CD4-positive, alpha-beta T cell treated with Interleukin-15 for 4 hours (primary cell): ENCODE data around the gene PRR5L.

Experiments
- DNase-seq: peaks from one replicate; pipeline ENCODE4 v3.0.0-alpha.2; 2020; ENCODE audit warnings: low spot score

The PRR5L gene

DNA sequence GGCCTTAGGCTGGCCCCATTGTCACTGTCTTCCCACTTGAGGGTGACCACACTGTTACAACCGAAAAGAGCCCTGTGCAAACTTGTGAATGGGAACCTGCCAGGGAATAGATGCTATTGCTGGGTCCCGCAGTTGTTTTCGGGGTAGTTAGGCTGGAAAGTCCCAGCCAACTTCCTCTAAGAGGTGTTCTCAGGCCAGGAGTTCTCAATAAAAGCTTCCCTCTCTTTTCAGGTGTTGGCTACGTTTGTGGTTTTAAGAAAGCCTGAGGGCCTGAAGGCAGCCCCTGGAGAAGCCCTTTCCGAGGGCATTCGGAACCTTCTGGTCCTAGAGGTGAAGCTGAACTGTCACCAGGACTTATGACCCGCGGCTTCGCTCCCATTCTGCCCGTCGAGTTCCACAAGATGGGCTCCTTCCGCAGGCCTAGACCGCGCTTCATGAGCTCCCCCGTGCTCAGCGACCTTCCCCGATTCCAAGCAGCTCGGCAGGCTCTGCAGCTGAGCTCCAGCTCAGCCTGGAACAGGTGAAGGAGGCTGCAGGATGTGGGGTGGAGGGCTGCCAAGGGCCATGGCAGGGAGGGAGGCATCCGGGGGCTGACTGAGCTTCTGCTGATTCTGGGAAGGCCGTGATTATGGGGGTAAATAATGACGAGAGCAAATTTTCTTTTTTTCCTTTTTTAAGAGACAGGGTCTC lies 104.8 kb downstream of the PRR5L start:
- DNase-seq = no peak

DNA sequence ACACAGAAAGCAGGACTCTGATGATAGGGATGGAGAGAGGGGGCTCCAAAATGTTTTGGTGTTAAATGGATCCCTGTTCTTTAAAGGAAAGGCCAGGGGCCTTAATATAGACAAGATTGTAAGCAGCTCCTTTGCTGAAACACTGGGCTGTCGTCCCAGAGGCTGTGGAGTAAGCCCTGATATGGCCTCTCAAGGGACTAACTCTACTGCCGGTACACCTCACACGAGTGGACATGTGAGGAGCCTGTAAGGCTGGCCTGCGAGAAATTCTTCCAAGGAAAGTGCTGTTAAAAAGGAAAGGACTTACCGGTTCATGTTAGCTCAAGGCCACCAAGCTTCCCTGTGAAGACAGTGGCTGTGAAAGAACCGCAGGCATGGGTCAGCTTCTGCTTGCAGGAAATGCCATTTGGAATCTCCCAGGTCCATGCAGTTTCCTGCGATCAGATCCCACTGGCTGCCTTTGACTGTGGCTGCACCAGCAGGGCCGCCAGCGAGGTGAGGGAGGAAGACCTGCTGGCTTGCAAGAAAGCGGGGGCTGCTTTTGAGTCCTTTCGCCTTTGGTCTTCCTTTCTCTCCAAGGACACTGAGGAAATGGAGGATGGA lies 106.6 kb downstream of the PRR5L start:
- no peak for DNase-seq

DNA sequence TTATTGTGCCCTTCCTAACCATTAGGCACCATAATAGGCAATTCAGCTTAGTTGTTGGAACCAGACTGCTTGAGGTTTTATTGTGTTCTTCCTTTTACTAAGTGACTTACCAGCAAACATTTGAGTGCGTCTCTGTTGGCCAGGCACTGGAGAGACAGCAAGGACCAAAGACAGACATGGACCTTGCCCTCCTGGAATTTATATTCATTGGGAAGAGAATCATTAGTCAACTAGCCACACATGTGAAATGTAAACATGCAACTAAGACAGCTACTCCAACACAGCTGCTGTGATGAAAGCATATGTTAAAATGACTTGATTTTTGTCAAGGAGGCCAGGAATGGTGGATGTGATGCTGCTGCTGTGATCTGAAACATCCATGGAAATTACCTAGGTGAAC lies 107.6 kb downstream of the PRR5L start:
- no peak for DNase-seq

DNA sequence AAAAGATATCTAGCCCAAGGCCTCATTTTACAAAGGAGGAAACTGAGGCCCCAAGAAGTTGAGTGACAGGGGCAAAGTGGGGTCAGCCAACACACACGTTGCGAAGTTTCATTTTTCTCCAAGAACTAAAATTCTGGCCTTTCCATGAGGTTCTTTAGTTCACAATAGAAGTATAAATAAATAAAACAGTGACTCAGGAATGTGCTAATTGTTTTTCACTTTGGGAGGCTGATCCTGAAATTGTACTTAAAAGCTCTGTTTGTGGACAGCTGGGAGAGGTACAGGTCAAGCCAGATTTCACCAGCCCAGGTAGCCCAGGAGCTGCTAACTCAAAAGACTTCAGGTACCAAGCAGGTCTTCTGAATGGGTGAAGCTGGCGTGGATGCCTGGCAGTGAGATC lies 108.7 kb downstream of the PRR5L start:
- no peak for DNase-seq

DNA sequence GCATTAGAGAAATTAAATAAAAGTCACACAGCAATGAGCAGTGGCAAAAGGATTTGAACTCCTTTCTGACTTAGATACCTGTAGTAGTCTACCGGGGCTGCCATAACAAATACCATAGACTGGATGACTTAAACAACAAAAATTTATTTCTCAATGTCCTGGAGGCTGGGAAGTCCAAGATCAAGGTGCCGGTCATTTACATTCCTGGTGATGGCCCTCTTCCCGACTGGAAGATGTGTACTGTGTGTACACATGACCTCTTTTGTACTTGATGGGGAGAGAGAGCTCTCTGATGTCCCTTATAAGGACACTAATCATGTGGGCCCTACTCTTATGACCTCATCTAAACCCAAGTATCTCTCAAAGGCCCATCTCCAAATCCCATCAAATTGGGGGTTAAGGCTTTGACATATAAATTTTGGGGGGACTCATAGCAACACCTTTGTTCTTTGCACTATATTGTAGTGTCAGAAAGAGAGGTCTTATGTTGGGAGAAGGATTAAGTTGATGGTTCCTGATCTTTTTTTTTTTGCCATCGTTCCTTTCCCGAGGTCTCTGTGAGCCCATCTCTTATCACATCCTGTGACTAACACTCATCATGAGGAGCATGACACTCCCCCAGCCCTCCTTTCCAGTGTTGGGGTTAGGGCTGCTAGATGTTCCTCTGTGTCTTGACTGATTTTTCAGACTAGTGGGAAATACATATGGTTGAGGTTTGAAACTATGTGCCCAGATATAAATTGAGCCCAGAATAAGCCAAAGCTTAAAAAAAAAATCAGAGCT lies 109.7 kb downstream of the PRR5L start:
- DNase-seq = no peak

DNA sequence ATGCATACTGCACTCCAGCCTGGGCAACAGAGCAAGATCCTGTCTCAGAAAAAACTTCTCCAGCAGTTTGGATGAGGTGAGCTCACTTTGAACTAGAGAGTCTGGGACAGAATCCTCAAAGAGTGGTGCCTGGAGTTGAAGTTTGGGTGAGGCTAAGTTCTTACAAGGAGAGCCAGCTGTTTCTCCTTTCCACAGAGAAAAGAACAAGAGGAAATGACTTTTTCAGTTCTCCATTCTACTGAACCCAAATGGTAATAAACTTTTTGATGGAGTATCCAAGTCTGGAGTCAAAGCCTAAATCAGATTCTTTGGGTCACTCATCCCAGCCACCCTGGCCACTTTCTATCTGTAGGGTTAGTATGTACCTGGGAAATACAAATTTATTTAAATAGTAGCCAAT lies 111.3 kb downstream of the PRR5L start:
- DNase-seq = no peak

DNA sequence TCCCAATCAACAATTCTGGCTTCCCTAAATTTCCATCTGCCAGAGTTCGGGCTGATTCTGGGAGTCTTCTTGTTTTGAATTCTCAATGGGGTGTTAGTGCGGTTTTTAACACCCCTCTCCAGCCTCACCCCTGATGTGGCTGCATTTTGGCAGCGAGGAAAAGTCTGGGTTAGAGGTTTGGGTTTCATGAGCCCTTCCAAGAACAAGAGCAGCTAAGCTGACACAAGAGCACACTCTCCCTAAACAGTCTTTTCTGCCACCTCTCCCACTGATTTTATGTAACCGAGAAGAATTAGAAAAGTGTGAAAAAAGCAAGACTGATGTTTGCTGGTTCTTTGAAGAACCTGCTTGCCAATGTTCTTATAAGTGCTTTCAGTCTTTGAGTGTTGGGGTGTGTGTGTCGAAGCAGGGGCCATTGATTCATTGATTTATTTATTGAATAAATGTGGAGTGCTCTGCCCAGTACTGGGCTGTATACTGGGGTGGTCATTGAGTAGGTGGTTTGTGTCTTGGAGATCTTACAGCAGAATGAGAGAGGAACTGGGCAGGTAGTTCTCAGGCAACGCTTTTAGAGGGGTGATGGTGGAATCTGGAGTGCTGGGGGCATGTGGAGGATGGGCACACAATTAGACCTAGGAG lies 112.5 kb downstream of the PRR5L start:
- DNase-seq = peak; percentile 48

DNA sequence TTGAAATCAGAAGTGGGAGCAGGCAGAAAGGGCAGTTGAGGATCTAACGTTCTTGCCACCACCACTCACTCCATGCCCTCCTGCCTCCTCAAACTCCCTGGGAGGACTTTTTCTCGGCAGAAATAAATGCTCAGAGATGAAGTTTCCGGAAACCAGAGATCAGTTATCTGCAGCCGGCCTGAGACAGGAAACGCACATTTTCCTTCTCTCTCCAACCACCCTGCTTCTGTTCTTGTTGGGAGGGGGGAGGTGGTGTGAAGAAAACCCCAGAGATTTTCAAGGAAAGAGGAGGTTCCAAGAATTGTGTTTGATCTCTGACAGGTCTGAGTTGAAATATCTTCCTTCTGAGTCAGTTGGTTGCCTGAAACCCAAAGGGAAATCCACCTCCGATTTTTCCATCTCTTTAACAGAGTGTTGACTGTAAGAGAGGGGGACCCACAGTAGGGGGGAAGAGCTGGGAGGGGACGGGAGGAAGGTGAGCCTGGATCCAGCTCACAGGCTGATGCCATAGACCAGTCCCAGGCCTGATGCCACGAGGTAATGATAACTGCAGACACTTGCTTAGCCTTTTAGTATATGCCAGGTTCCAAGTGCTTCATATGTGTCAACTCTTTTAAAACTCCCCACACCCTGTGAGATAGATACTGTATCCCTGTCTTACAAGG lies 113.2 kb downstream of the PRR5L start:
- peak; percentile 66 for DNase-seq

DNA sequence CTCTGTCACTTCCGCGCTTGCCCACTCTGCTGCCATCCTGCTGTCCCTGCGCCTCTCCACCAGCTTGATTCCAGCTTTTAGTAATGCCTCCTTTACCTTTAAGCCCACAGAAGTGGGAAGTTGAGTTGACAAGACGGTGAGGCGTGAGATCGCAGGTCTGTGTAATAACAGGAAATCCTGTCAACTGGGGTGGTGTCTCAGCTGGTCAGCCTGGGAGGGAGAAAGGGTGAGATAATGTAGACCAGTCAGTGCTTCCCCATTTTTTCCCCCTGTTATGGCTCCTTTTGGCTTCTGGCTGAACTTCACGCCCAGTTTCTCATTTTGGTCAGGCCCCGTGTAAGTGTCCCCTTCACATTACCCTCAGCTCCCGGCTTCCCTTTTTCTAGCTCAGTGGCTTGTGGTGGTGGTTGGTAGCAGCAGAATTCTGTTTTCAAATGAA lies 115.1 kb downstream of the PRR5L start:
- DNase-seq = peak; percentile 30

DNA sequence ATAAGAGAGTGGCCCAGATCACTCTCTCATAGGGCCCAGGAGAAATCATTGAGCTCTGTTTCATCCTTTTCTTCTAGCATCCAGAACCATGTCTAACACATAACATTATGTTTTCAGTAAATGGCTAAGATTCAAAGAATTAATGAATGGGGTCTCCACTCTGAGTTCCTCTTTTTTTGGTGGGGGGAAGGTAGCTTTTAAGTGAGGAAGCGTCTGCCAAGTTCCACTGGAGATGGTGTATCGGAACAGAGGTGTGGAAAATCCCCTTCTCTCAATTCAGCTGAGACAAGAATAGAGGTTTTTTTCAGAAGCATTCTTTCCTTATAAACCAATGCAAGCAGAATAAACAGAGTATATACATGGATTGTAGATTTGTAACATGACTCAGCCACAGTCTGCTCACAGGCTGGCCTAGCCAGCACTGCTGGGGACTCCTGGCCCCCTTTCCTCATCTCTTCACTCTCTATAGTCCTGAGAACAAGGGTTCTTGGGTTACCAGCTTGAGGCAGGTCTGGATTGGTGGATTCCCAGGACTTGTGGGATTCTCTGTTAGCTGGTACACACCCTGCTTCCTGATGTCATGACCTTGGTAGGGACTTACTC lies 116.8 kb downstream of the PRR5L start:
- DNase-seq = no peak

DNA sequence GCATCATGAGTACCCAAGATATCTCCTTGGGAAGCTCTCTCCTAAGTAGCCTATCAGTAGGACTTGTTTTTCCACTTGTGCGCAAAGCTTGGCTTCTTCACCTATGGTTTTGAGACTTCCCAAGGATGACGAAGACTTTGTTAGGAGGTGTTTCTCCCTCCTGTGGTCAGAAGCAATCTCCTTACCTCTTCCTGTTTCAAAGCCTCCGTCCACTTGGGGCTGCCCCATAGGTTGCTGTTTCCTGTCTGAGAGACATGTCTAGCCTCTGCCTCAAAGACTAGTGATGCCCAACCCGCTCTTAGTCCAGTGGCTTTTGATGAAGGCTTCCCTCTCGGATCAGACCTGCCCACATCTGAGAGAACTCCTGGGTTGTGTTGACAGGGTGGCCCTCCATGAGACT lies 121.1 kb downstream of the PRR5L start:
- no peak for DNase-seq

DNA sequence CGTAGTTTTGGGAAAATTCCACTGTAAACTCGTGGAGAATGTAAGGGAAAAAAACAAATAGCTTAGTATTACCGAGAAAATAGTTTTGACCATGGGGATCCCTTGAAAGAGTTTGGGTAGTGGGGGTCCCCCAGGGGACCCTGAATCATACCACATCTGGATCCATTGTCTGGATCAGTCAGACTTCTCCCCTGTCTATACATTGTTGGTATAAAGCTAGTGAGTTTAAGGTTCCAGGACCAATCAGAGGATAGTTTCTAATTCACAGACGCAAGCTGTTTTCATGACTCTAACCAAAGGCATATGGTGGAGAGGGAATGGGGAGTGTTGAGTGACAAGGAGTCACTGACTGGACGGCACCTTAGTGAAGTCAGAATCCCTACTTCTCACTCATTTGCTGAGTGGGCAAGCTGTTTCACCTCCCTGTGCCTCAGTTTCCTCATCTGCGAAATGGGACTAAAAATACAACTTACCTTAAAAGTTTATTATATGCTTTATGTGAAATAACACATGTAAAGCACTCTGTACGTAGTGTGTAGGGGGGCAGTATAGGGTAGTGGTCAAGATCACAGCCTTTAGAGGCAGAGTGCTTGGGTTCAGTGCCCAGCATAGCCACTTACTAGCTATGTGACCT lies 123.8 kb downstream of the PRR5L start:
- no peak for DNase-seq

DNA sequence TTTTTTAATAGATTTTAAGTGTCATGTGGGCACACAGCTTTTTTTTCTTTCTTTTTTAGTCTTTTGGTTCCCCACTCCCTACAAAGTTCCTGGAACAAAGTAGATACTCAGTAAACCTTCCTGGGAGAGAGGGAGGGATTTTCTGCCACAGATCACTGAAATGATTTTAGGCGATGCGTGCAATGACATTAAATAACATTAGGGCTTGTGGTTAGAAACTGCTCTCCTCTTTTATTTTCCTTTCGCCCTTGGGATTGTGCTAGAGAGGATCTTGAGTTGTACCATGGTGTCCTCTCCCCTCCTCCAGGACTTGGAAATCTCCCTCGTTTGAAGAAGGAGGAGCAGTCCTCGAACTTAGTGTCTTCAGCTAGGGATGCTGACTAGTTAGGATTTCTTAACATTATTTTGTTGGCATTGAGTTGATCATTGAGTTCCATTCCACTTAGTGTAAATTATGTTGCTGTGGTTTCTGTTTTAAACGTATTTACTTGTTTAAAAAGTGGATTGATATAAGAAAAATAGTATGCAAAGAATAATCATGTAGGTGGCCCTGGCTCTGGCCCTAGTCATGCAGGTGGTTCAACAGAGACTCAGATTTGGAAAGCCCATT lies 125.6 kb downstream of the PRR5L start:
- DNase-seq = no peak

DNA sequence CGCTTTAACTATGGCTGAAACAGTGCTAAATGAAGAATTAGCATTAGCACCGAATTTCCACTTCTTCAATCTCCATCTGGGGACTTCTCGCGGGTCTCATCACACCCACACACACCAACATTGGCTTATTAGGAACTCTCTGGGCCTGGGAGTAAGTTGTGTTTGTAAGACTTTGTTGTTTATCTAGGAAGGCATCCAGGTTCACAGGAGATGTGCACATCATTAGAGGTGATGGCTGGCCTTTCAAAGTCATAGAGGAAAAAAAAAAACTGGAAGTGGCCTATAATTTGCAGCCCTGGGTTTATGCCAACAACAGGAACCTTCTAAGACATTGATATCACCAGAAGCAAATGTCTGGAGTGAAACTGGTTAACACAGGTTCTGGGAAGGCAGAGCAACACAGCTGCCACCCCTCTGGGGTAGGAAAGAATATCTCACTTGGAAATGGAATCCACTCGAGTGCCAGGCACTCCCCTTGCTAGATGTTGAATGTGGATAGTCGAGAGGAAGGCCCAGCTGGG lies 129.5 kb downstream of the PRR5L start:
- DNase-seq = no peak

DNA sequence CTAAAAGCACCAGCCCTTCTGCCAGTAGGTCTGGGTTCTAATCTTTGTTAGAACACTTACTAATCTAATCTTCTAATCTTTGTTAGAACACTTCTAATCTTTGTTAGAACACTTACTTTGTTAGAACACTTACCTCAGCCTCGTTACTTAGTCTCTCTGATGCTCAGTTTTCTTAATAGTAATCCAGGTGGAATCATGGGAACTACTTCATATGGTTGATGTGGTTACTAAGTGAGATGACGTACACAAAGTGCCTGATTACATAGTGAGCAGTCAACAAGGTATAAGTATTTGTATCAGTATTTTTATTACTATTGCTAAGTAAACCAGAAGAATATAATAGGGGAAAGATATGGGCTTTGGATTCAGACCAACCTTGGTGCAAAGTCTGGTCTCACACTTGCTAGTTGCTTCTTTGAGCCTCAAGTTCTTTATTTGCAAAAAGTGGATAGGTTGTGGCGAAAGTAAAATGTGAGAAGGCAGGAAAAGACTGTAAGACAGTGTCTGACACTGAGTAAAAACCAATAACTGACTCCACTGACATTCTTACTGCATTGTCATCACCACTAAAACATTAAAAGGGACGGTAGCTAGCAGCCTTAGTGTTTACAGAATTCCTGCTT lies 130.2 kb downstream of the PRR5L start:
- DNase-seq = no peak

DNA sequence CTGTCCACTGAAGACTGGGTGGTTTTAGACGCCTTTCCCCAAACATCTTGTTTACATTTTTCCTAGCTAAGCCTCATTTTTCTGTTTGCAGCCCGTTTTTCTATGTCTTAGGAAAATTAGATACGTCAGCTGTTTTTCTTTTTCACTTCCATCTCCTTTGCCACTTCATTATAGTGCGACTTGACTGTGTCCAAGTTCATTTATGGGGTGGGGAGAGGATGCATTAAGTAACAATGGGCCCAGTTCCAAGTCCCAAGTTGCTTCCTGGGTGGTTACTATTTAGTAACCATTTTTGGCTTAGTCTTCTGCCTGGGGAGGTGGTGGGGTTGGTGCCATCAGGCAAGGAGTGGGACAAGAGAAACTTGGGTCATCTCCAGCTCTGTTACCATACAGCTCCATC lies 131.0 kb downstream of the PRR5L start:
- DNase-seq = no peak

DNA sequence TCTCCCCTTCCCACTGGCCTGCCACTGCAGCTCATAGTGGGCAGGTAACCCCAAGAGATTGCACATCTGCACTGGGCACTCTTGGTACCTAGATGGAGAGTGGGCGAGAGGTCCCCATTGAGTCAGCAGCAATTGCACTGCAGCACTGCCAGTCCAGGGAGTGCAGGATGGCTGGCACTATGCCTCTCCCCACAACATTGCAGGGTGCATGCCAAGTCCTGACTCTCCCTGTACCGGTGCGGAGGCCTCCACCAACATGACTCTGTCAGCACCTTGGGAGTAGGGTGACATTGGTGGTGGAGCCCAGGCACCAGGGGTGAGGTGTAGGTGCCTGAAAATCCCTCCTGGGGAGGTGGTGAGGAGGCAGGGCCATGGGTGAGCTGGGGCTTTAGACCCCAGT lies 131.8 kb downstream of the PRR5L start:
- no peak for DNase-seq

DNA sequence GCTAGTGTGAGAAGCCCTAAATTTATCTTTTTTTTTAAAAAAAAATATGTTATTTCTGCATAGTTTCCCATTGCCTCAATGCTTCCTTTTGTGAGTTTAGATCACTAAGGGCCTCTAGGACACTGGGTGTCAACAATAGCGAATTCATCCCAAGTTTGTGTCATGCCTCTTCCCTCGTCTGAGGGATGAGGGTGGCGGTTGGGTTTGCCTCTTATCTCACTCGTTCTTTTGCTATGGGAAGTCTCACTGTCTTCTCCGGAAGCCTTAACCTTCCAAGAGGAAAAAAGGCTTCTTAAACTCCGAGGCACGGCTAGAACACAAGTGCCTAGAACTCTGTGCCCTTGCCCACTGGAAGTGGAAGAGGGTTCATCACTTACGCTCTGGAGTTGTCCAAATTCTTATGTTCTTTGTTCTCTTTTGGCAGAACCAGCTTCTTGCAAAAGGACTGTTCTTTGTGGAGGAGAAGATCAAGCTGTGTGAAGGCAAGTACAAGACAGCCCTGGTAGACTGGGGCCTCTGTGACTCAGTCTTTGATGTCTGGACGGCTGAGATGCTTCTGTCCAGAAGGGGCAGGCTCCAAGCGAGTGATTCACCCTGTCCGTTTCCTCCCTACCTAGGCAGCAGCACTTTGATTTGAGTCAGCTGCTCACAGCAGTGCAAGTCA lies 135.5 kb downstream of the PRR5L start:
- peak; percentile 60 for DNase-seq

DNA sequence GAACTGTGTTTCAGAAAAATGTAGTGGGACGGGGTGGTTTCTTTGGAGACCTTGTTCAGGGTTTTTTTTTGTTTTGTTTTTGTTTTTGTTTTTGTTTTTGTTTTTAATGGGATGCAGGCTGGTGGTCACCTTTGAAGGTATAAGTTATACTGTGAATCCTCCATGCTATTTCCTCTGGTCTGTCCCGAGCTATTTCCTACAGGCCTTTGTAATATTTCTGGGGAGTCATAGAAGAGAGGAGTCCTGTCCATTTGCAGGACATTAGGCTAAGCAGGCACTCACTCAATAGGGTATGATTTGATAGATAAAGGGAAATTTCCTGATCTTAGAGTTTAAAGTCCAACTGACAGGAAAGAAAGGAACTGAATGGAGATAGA lies 136.0 kb downstream of the PRR5L start:
- no peak for DNase-seq

DNA sequence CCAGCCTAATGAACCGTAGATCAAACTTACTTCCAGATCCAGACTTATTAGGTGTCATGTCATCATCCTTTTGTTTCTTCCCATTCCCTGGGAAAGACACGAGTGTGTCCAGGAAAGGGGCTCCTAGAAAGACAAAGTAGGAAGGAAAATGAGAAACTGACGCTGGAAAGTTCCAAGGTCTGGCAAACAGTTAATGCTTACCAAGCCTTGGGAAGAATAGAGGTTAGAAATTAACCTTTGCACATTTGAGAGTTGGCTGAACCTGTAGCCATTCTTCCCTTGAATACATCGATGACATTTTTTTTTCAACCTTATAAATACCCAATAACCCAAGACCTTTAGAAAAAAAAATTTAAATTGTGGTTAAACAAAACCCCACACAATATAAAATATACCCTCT lies 136.7 kb downstream of the PRR5L start:
- DNase-seq = no peak
